Measurements from ENCODE around the gene TRAPPC14. TPM values are rescaled to one million over a fixed set of nuclear protein-coding genes. Genes with fewer than 3 reads are reported as not detected.

TRAPPC14 gene
- total and polyA plus RNA-seq, 10 of the 15 experiments (the other 5 are each of a cell fraction or from before 2014, with no cell fraction given), result 0.21 to 24.7 (median 7.5) TPM

- TF ChIP-seq BHLHE40 (IDR thresholded peaks at IDR 0.05; ENCODE audit: borderline replicate concordance in 1 of 2, low read depth in 2 of 2, low read length in 1 of 2) (no peak; a peak in 1 of 4 replicates), CBX5 (IDR thresholded peaks at IDR 0.05; ENCODE audit: low read depth) (no peak), KLF5 (IDR thresholded peaks at IDR 0.05; ENCODE audit: partially characterized antibody) (peak; percentile 73), CHD4 (IDR thresholded peaks at IDR 0.05) (no peak), MYC (IDR thresholded peaks at IDR 0.05; ENCODE audit: insufficient read depth, insufficient read length, insufficient replicate concordance, low read length, severe bottlenecking) (no peak), STAT3 (IDR thresholded peaks at IDR 0.05; ENCODE audit: low read depth, low read length) (no peak), CBX3 (IDR thresholded peaks at IDR 0.05; ENCODE audit: borderline replicate concordance, low read depth) (no peak), ASH2L (IDR thresholded peaks at IDR 0.05; ENCODE audit: borderline replicate concordance, low read depth) (0 out of 2 replicates have a peak, but pooled peaks have one; percentile 39), IKZF1 (conservative IDR thresholded peaks at IDR 0.05) (peak; percentile 72), TARDBP (IDR thresholded peaks at IDR 0.05; ENCODE audit: borderline replicate concordance) (no peak), NR2F1 (conservative IDR thresholded peaks at IDR 0.05) (peak; percentile 82), CTCF (IDR thresholded peaks at IDR 0.05 in 2 of 3, conservative IDR thresholded peaks at IDR 0.05 in 1 of 3; ENCODE audit: control insufficient read depth in 2 of 3, extremely low read depth in 1 of 3, insufficient read depth in 1 of 3, low read depth in 3 of 3, low read length in 3 of 3) (no peak), HSF1 (IDR thresholded peaks at IDR 0.05; ENCODE audit: low read depth, low read length) (0 out of 2 replicates have a peak, but pooled peaks have one; percentile 50), NRF1 (conservative IDR thresholded peaks at IDR 0.05; ENCODE audit: low read depth, low read length) (peak; percentile 76), CHD2 (IDR thresholded peaks at IDR 0.05; ENCODE audit: borderline replicate concordance, low read depth, low read length) (peak; percentile 43; the same call in 1 of the 2 replicates), RB1 (IDR thresholded peaks at IDR 0.05; ENCODE audit: borderline replicate concordance) (peak; percentile 98), RAD51 (IDR thresholded peaks at IDR 0.05) (peak; percentile 94), JUND (IDR thresholded peaks at IDR 0.05; ENCODE audit: low read depth, low read length) (no peak), BMI1 (IDR thresholded peaks at IDR 0.05; ENCODE audit: borderline replicate concordance) (peak; percentile 96), IKZF2 (IDR thresholded peaks at IDR 0.05) (no peak), ZBTB40 (IDR thresholded peaks at IDR 0.05; ENCODE audit: borderline replicate concordance) (peak; percentile 73; the same call in 1 of the 2 replicates), ZNF622 (IDR thresholded peaks at IDR 0.05) (no peak), CBFB (IDR thresholded peaks at IDR 0.05; ENCODE audit: low read depth) (peak; percentile 66; the same call in 1 of the 2 replicates)
These were observed 39.2 kb downstream of the TRAPPC14 start, which contains the start of the genes CNPY4 and TAF6 (continued) for GRCh38 chr7:100119072-100119969.

Measured in GM12878 (cell line).